HG02759 (cell line): ENCODE measurements around the gene PPBP.

ENCODE experiments used
- ATAC-seq: cut with Tn5 transposase; IDR thresholded peaks from one replicate; pipeline ENCODE4 v1.9.1; 2021; ENCODE audit warnings: mild to moderate bottlenecking, moderate library complexity; ENCODE audit not compliant: unreplicated experiment

PPBP gene

GRCh38 chr4:73988061-73988460 is at the start of gene PPBP:
Gene PPBP (minus strand): TSS chr4:73988190. CDS start chr4:73988103, 87 bp downstream.
- no peak for ATAC-seq

GRCh38 chr4:74037076-74037955 is 49.3 kb upstream of the PPBP start:
- ATAC-seq = no peak

- ATAC-seq = no peak
Measured at GRCh38 chr4:74033739-74034138, 45.7 kb upstream of the PPBP start.

GRCh38 chr4:74032064-74032463 is 44.1 kb upstream of the PPBP start:
- ATAC-seq = no peak

GRCh38 chr4:74031576-74031975 is 43.6 kb upstream of the PPBP start:
- ATAC-seq = no peak

GRCh38 chr4:74030285-74030684 is 42.3 kb upstream of the PPBP start:
- ATAC-seq = no peak

GRCh38 chr4:74028504-74028903 is 40.5 kb upstream of the PPBP start:
- ATAC-seq = no peak

GRCh38 chr4:74023709-74024108 is 35.7 kb upstream of the PPBP start:
- ATAC-seq = no peak

- ATAC-seq = no peak
Measured at GRCh38 chr4:74021601-74022000, 33.6 kb upstream of the PPBP start.

- ATAC-seq = no peak
Measured at GRCh38 chr4:74018771-74019170, 30.8 kb upstream of the PPBP start.

GRCh38 chr4:74018116-74018515 is 30.1 kb upstream of the PPBP start:
- no peak for ATAC-seq

GRCh38 chr4:74016068-74016467 is 28.1 kb upstream of the PPBP start:
- ATAC-seq = no peak

GRCh38 chr4:74015126-74015780 is 27.3 kb upstream of the PPBP start:
- no peak for ATAC-seq

- ATAC-seq = no peak
Measured at GRCh38 chr4:74014332-74014731, 26.3 kb upstream of the PPBP start.

- no peak for ATAC-seq
Measured at GRCh38 chr4:74013264-74013663, 25.3 kb upstream of the PPBP start.

- no peak for ATAC-seq
Measured at GRCh38 chr4:74012130-74012529, 24.1 kb upstream of the PPBP start.

- ATAC-seq = no peak
Measured at GRCh38 chr4:74009307-74009706, 21.3 kb upstream of the PPBP start.

- ATAC-seq = no peak
Measured at GRCh38 chr4:74006009-74006476, 18.1 kb upstream of the PPBP start.

GRCh38 chr4:74005528-74005927 is 17.5 kb upstream of the PPBP start:
- no peak for ATAC-seq

GRCh38 chr4:74004668-74005067 is 16.7 kb upstream of the PPBP start:
- ATAC-seq = no peak

GRCh38 chr4:74000301-74000700 is 12.3 kb upstream of the PPBP start:
- no peak for ATAC-seq
